ENCODE data around the gene ATP8A2.

DNA sequence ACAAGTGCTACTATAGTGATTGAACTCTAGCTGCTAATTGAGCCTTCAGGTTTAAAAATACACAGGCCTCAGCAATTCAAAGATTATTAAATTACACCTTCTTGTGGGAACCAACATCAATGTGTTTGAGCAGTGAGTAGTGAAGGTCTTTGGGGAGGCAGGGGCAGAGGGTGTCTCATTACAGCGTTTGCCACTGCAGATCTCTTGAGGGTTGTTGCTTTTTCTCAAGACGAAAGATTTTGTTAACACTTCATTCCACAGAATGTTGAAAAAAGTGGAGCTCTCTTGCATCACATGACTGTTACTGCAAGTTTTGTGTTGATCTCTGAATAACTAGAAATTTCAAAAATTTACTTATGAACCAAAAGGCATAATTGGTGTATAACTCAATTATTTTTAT lies 253.6 kb downstream of the ATP8A2 start:
- TF ChIP-seq POLR2A (IDR thresholded peaks at IDR 0.05): no peak
- TF ChIP-seq, protein P1, sequence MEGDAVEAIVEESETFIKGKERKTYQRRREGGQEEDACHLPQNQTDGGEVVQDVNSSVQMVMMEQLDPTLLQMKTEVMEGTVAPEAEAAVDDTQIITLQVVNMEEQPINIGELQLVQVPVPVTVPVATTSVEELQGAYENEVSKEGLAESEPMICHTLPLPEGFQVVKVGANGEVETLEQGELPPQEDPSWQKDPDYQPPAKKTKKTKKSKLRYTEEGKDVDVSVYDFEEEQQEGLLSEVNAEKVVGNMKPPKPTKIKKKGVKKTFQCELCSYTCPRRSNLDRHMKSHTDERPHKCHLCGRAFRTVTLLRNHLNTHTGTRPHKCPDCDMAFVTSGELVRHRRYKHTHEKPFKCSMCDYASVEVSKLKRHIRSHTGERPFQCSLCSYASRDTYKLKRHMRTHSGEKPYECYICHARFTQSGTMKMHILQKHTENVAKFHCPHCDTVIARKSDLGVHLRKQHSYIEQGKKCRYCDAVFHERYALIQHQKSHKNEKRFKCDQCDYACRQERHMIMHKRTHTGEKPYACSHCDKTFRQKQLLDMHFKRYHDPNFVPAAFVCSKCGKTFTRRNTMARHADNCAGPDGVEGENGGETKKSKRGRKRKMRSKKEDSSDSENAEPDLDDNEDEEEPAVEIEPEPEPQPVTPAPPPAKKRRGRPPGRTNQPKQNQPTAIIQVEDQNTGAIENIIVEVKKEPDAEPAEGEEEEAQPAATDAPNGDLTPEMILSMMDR (IDR thresholded peaks at IDR 0.05): no peak

Data from right lobe of liver (tissue), 4 donors.